WTC11 (cell line): ENCODE data around the gene USP2. TPM values are rescaled to one million over a fixed set of nuclear protein-coding genes. Genes with fewer than 3 reads are reported as not detected.

Source experiments
- ATAC-seq: fragments of 200-7000 bp; cut with Tn5 transposase; 2 replicates; pipeline ENCODE4 v1.10.0; 2021; ENCODE audit warnings: mild to moderate bottlenecking, moderate library complexity
- CTCF ChIA-PET: fragments of 300-600 bp; sonication (Branson Sonifier 250); formaldehyde crosslinking; loops from one replicate; lab custom pipeline; 2021; ENCODE audit warnings: antibody characterized with exemption; lab: Charles Lee
- POLR2A ChIA-PET: fragments of 350-600 bp; sonication (Branson Sonifier 250); formaldehyde crosslinking; loops from one replicate; lab custom pipeline; 2021; ENCODE audit warnings: antibody characterized with exemption; lab: Charles Lee
- DNase-seq: peaks from one replicate; pipeline ENCODE4 v3.0.0; 2021; ENCODE audit warnings: low spot score
- H3K27ac Mint-ChIP-seq: 2 replicates; pipeline ENCODE4 v1.8.0; 2021; ENCODE audit warnings: mixed read lengths
- H3K27me3 Mint-ChIP-seq: 2 replicates; pipeline ENCODE4 v1.8.0; 2021; ENCODE audit warnings: low read depth, mild to moderate bottlenecking, moderate library complexity, mixed read lengths
- H3K36me3 Mint-ChIP-seq: 2 replicates; pipeline ENCODE4 v1.8.0; 2021; ENCODE audit warnings: mixed read lengths
- H3K4me1 Mint-ChIP-seq: 2 replicates; pipeline ENCODE4 v1.8.0; 2022; ENCODE audit warnings: mixed read lengths
- H3K4me3 Mint-ChIP-seq: 2 replicates; pipeline ENCODE4 v1.8.0; 2021; ENCODE audit warnings: mild to moderate bottlenecking, moderate library complexity, mixed read lengths
- H3K9me3 Mint-ChIP-seq: 2 replicates; pipeline ENCODE4 v1.8.0; 2021; ENCODE audit warnings: mixed read lengths
- AFF4 ChIP-seq: sonication (generic); formaldehyde crosslinking; IDR thresholded peaks from 2 replicates; pipeline ENCODE4 v1.8.1; 2023; ENCODE audit warnings: mild to moderate bottlenecking, missing genetic modification reagents, borderline replicate concordance
- AR ChIP-seq: fragments of 250-450 bp; sonication (Bioruptor Pico); IDR thresholded peaks from 2 replicates; pipeline ENCODE4 v1.9.0; 2021; ENCODE audit warnings: mild to moderate bottlenecking
- ARID4B ChIP-seq: sonication (generic); formaldehyde crosslinking; IDR thresholded peaks from 2 replicates; pipeline ENCODE4 v1.8.0; 2023; ENCODE audit warnings: missing genetic modification reagents, mild to moderate bottlenecking, borderline replicate concordance
- ATF1 ChIP-seq: sonication (generic); formaldehyde crosslinking; IDR thresholded peaks from 2 replicates; pipeline ENCODE4 v1.8.1; 2023; ENCODE audit warnings: mild to moderate bottlenecking, moderate library complexity, missing genetic modification reagents
- CDX4 ChIP-seq: fragments of 250-450 bp; sonication (Bioruptor Pico); IDR thresholded peaks from 2 replicates; pipeline ENCODE4 v1.9.0; 2021; ENCODE audit warnings: moderate library complexity, mild to moderate bottlenecking, inconsistent platforms, borderline replicate concordance
- HMGXB4 ChIP-seq: sonication (generic); formaldehyde crosslinking; IDR thresholded peaks from 2 replicates; pipeline ENCODE4 v1.8.1; 2023; ENCODE audit warnings: mild to moderate bottlenecking, moderate library complexity, missing genetic modification reagents
- MAX ChIP-seq: sonication (generic); formaldehyde crosslinking; IDR thresholded peaks from 2 replicates; pipeline ENCODE4 v1.8.0; 2022; ENCODE audit warnings: mild to moderate bottlenecking, missing genetic modification reagents
- NFYB ChIP-seq: sonication (generic); formaldehyde crosslinking; conservative IDR thresholded peaks from 2 replicates; pipeline ENCODE4 v1.8.0; 2022; ENCODE audit warnings: low read depth, missing genetic modification reagents
- SP1 ChIP-seq: sonication (generic); formaldehyde crosslinking; conservative IDR thresholded peaks from 2 replicates; pipeline ENCODE4 v1.8.1; 2022; ENCODE audit warnings: missing genetic modification reagents
- TEAD1 ChIP-seq: sonication (generic); formaldehyde crosslinking; IDR thresholded peaks from 2 replicates; pipeline ENCODE4 v1.8.0; 2022; ENCODE audit warnings: mild to moderate bottlenecking, missing genetic modification reagents
- TEAD4 ChIP-seq: sonication (generic); formaldehyde crosslinking; IDR thresholded peaks from 2 replicates; pipeline ENCODE4 v1.8.0; 2022; ENCODE audit warnings: mild to moderate bottlenecking, missing genetic modification reagents
- ZNF396 ChIP-seq: fragments of 250-450 bp; sonication (Bioruptor Pico); IDR thresholded peaks from 2 replicates; pipeline ENCODE4 v1.8.0; 2021; ENCODE audit warnings: mild to moderate bottlenecking, moderate library complexity, borderline replicate concordance
- total RNA-seq: library from RNA; stranded (reverse); gene quantifications from 3 replicates; pipeline ENCODE4 v1.2.3, GENCODE V29; 2021

The USP2 gene
- total RNA-seq, 1 experiment from 2014 or later = 8.0 TPM

- TF ChIP-seq AFF4 = no peak
- TF ChIP-seq CDX4 (CRISPR knock-in tag) = no peak
These were observed 21.9 kb downstream of the USP2 start (continued) for GRCh38 chr11:119359365-119360214.

- H3K4me3 Mint-ChIP-seq = peak overlapping the region; percentile 56
- ATAC-seq = no peak; the same call in 1 of the 2 replicates
- H3K36me3 Mint-ChIP-seq = peaks cover 20% of the 10 kb centered on the region
- peak overlapping the region; percentile 26; the same call in 1 of the 2 replicates for H3K27ac Mint-ChIP-seq
- H3K27me3 Mint-ChIP-seq = peaks cover 18% of the 10 kb centered on the region
- POLR2A ChIA-PET = interaction anchor here (0.5 to 1.5 kb wide), 2 partner anchors 24 to 118 kb away, joined by 3 read pairs; no protein-coding TSS in a partner anchor
- CTCF ChIA-PET = interaction anchor here (0.6 to 4.6 kb wide), 23 partner anchors 8 to 289 kb away, joined by 3 to 190 read pairs (median 9); partner anchors contain the start of genes C1QTNF5, MCAM, RNF26 and THY1
- no peaks in the 10 kb centered on the region for H3K9me3 Mint-ChIP-seq
- no peak for TF ChIP-seq TEAD4
- peaks cover 45% of the 10 kb centered on the region for H3K4me1 Mint-ChIP-seq
- no peak for DNase-seq
These were observed 24.4 kb downstream of the USP2 start for GRCh38 chr11:119357074-119357473.

GRCh38 chr11:119356349-119357031 lies 25.0 kb downstream of the USP2 start:
- DNase-seq (peak; percentile 91), ATAC-seq (peak; percentile 80)
- Mint-ChIP-seq H3K4me1 (peaks cover 39% of the 10 kb centered on the region), H3K36me3 (peaks cover 20% of the 10 kb centered on the region), H3K27ac (peak overlapping the region; percentile 36), H3K9me3 (no peaks in the 10 kb centered on the region), H3K27me3 (peaks cover 19% of the 10 kb centered on the region), H3K4me3 (peak overlapping the region; percentile 76)
- ChIA-PET CTCF (interaction anchor here (0.6 to 4.6 kb wide), 51 partner anchors 8 to 427 kb away, joined by 3 to 190 read pairs (median 4); partner anchors contain the start of genes C1QTNF5, C2CD2L, CBL and MCAM), POLR2A (interaction anchor here (0.5 to 1.5 kb wide), 3 partner anchors 25 to 118 kb away, joined by 3 to 5 read pairs (median 3); partner anchors contain the start of gene USP2)
- TF ChIP-seq AR (CRISPR knock-in tag) (no peak; the same call in 1 of the 2 replicates), SP1 (CRISPR knock-in tag) (peak; percentile 48), MAX (CRISPR knock-in tag) (0 out of 2 replicates have a peak, but pooled peaks have one; percentile 40), ATF1 (no peak), ARID4B (CRISPR knock-in tag) (peak; percentile 18; the same call in 1 of the 2 replicates), HMGXB4 (CRISPR knock-in tag) (peak; percentile 94), NFYB (CRISPR knock-in tag) (no peak), ZNF396 (no peak), TEAD1 (CRISPR knock-in tag) (no peak)
